PFSK-1 (cell line): ENCODE results near the gene STXBP5.

Experiments used
- POLR2AphosphoS5 ChIP-seq: IDR thresholded peaks from 2 replicates; pipeline ENCODE4 v1.6.1; 2012; ENCODE audit warnings: low read depth, mild to moderate bottlenecking, control low read depth, low read length, moderate library complexity
- REST ChIP-seq, 2 experiments: IDR thresholded peaks; 2 replicates each; pipeline versions ENCODE4 v1.6.1 to v1.8.0; 2011 to 2012; ENCODE audit warnings: low read depth in 2 of 2, low read length in 2 of 2, control low read depth in 1 of 2, inconsistent platforms in 1 of 2, mild to moderate bottlenecking in 1 of 2, moderate library complexity in 1 of 2; ENCODE audit not compliant: insufficient read depth in 1 of 2
- SIN3A ChIP-seq: IDR thresholded peaks from 2 replicates; pipeline ENCODE4 v1.6.1; 2012; ENCODE audit warnings: mild to moderate bottlenecking, low read length, moderate library complexity, borderline replicate concordance; ENCODE audit not compliant: insufficient read depth

- TF ChIP-seq POLR2AphosphoS5 (no peak), REST (IDR thresholded peaks at IDR 0.05; ENCODE audit: insufficient read depth in 1 of 2, low read depth in 2 of 2, low read length in 2 of 2) (no peak), SIN3A (no peak)
These were observed 26.9 kb upstream of the STXBP5 start for GRCh38 chr6:147177286-147177685.
